ENCODE results near the gene WNT5B. TPM values are rescaled to one million over a fixed set of nuclear protein-coding genes. Genes with fewer than 3 reads are reported as not detected.

Gene WNT5B
- total RNA-seq, 4 donors from 2014 or later: 0.17 to 2.5 (median 0.88) TPM

DNA sequence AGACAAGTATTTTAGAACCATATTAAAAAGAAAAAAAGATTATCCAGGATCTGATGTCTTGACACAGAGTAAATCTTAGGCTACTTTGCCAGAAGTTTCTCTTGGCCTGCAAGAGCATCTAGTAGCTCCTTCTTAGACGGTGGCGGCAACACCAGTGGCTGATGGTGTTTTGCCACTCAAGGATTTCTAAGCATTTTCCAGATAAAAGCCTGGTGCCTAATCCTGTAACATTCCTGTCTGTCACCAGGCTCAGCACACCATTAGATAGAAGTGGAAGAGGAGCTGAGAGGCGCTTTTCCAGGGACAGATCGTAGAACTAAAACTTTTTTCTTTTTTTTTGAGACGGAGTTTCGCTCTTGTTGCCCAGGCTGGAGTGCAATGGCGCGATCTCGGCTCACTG is 14.0 kb downstream of the WNT5B start:
- TF ChIP-seq POLR2A (IDR thresholded peaks at IDR 0.05) (no peak), CTCF (IDR thresholded peaks at IDR 0.05 in 4 of 5, conservative IDR thresholded peaks at IDR 0.05 in 1 of 5) (no peak)
- Histone ChIP-seq H3K4me1 (peaks cover 3 to 7% of the 10 kb centered on the region in 2 donors), H3K4me3 (no peak overlapping the region), H3K9me3 (no peaks in the 10 kb centered on the region), H3K27ac (no peak overlapping the region), H3K36me3 (no peaks in the 10 kb centered on the region), H3K27me3 (no peaks in the 10 kb centered on the region)
- in situ Hi-C loops (cut with MboI; ENCODE audit: low sequenced_read_pairs in 4 of 4): loop anchor here in 1 of 4 donors (25.0 kb wide), 1 partner anchor 1144 kb away; the partner anchor contains the start of gene FKBP4
- DNase-seq: no peak
- intact Hi-C loops (cut with DNase I; ENCODE audit: low total_unique reads): no loop called here
- no peak for ATAC-seq

GRCh38 chr12:1643905-1644533 is 15.0 kb downstream of the WNT5B start:
- no peaks in the 10 kb centered on the region for H3K27me3 ChIP-seq
- ATAC-seq (no peak), DNase-seq (no peak)
- H3K4me1 ChIP-seq: peaks cover 3 to 7% of the 10 kb centered on the region in 2 donors
- no peak overlapping the region for H3K27ac ChIP-seq
- no peak overlapping the region for H3K4me3 ChIP-seq
- in situ Hi-C loops (cut with MboI; ENCODE audit: low sequenced_read_pairs in 4 of 4) (loop anchor here in 1 of 4 donors (25.0 kb wide), 1 partner anchor 1143 kb away; the partner anchor contains the start of gene FKBP4), intact Hi-C loops (cut with DNase I; ENCODE audit: low total_unique reads) (no loop called here)
- no peaks in the 10 kb centered on the region for H3K36me3 ChIP-seq
- no peaks in the 10 kb centered on the region for H3K9me3 ChIP-seq
- TF ChIP-seq POLR2A (IDR thresholded peaks at IDR 0.05) (no peak), CTCF (IDR thresholded peaks at IDR 0.05 in 4 of 5, conservative IDR thresholded peaks at IDR 0.05 in 1 of 5) (no peak)

DNA sequence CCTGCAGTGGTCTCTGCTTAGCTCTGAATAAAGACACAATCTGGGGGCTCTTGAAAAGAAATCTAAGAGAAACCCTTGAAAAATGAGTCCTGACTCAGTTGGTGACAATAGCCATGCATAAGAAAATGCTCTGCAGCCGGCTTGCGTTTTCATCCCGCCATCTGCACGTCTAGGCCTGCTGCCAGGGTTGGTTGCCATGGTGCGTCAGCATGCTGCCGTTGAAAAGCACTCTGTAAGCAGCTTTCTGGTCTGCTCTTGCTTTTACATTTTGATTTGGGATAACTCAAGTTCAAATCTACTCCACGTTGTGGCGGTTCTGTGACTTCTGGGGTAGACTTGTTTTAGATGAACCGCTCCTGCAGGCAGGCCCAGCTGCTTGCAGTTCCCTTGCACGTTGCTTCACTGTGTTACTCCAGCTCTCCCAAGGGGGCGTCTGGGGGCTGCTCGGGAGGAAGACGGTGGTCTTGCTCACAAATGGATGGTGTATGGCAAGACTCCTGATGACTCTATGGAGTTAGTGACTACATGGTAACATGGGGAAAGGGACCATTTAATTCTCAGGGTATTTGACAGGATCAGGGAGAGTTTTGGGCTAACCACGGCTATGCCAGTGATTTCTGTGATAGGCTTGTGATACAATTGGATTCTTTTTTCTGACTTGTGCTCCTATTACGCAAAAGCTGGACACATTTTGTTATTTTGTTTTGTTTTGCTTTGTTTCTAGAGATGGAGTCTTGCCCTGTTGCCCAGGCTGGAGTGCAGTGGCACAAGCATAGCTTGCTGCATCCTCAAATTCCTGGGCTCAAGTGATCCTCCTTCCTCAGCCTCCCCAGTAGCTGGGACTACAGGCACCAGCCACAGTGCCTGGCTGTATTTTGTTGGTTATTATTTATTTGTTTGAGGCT is 15.8 kb downstream of the WNT5B start:
- peak in 1 of 2 donors; percentile 47 for ATAC-seq
- DNase-seq: peak; percentile 38 to 52
- in situ Hi-C loops (cut with MboI; ENCODE audit: low sequenced_read_pairs in 4 of 4): loop anchor here in 1 of 4 donors (5.0 to 25.0 kb wide), 3 partner anchors 148 to 1143 kb away; partner anchors contain the start of gene FKBP4
- Histone ChIP-seq H3K27me3 (no peaks in the 10 kb centered on the region), H3K4me3 (no peak overlapping the region), H3K36me3 (no peaks in the 10 kb centered on the region), H3K9me3 (no peaks in the 10 kb centered on the region), H3K27ac (no peak overlapping the region), H3K4me1 (peaks cover 3 to 7% of the 10 kb centered on the region in 2 donors)
- intact Hi-C loops (cut with DNase I; ENCODE audit: low total_unique reads): no loop called here
- TF ChIP-seq CTCF (IDR thresholded peaks at IDR 0.05 in 4 of 5, conservative IDR thresholded peaks at IDR 0.05 in 1 of 5) (no peak), POLR2A (IDR thresholded peaks at IDR 0.05) (no peak)

- Histone ChIP-seq H3K36me3 (no peaks in the 10 kb centered on the region), H3K4me1 (peaks cover 3 to 7% of the 10 kb centered on the region in 2 donors)
Measured at GRCh38 chr12:1645819-1646218, 16.8 kb downstream of the WNT5B start.

More at GRCh38 chr12:1645819-1646218, 16.8 kb downstream of the WNT5B start:
- H3K27me3 ChIP-seq: no peaks in the 10 kb centered on the region
- intact Hi-C loops (cut with DNase I; ENCODE audit: low total_unique reads) (no loop called here), in situ Hi-C loops (cut with MboI; ENCODE audit: low sequenced_read_pairs in 4 of 4) (loop anchor here in 1 of 4 donors (5.0 to 25.0 kb wide), 3 partner anchors 146 to 1141 kb away; partner anchors contain the start of gene FKBP4)
- DNase-seq (no peak), ATAC-seq (no peak)
- no peak overlapping the region for H3K4me3 ChIP-seq
- H3K27ac ChIP-seq: no peak overlapping the region
- TF ChIP-seq POLR2A (IDR thresholded peaks at IDR 0.05) (no peak), CTCF (IDR thresholded peaks at IDR 0.05 in 4 of 5, conservative IDR thresholded peaks at IDR 0.05 in 1 of 5) (no peak)
- no peaks in the 10 kb centered on the region for H3K9me3 ChIP-seq
